ENCODE data around the gene ASIC2. TPM values are rescaled to one million over a fixed set of nuclear protein-coding genes. Genes with fewer than 3 reads are reported as not detected.

The ASIC2 gene
- total and polyA plus RNA-seq, 9 of the 15 experiments (the other 6 are each of a cell fraction or from before 2014, with no cell fraction given): not detected

DNA sequence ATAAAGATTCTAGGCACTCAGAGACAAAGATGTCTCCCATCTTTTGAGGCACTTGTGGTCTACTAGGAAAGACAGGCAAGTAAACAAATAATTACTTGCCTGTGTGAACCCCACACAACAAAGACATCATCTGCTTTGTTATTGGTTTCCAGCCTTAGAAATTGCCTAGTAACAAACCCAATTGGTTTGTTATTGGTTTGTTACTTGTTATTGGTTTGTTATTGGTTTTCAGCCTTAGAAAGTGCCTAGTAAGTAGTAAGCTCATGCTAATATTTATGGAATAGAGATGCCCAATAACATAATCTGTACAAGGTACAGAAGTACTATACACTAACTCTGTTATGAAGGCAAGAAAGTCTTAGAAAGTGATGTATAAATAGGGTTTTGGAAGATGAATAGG lies 67.1 kb downstream of the ASIC2 start:
- POLR2A ChIA-PET: no interaction called here
- DNase-seq (ENCODE audit: extremely low read depth in 1 of 4, low spot score in 3 of 4): no peak
- Histone ChIP-seq H3K27me3 (ENCODE audit: control insufficient read depth in 2 of 2, insufficient read depth in 2 of 2, low read length in 2 of 2) (no peaks in the 10 kb centered on the region; a peak in 2 of 5 replicates), H3K4me1 (replicated peaks in 1 of 2; ENCODE audit: control insufficient read depth in 2 of 2, insufficient read depth in 2 of 2, low read length in 2 of 2) (no peaks in the 10 kb centered on the region), H3K36me3 (ENCODE audit: control insufficient read depth, insufficient read depth, low read length) (no peaks in the 10 kb centered on the region), H3K9me1 (ENCODE audit: control insufficient read depth, insufficient read depth, low read length) (no peaks in the 10 kb centered on the region), H3K4me2 (ENCODE audit: insufficient read depth, low read length) (no peak overlapping the region), H3K27ac (ENCODE audit: extremely low read depth, low read depth, low read length) (no peak overlapping the region), H2AFZ (ENCODE audit: low read depth, low read length) (no peak overlapping the region), H3K9ac (ENCODE audit: insufficient read depth in 1 of 2, low read depth in 2 of 2, low read length in 2 of 2) (no peak overlapping the region), H3K4me3 (no peak overlapping the region), H3K79me2 (ENCODE audit: control insufficient read depth, insufficient read depth, low read length) (no peaks in the 10 kb centered on the region), H4K20me1 (replicated peaks; ENCODE audit: control insufficient read depth, insufficient read depth, low read length) (no peaks in the 10 kb centered on the region), H3K9me3 (replicated peaks; ENCODE audit: control insufficient read depth, insufficient read depth, low read depth, low read length) (no peaks in the 10 kb centered on the region)
- no TSS peak for BruUV-seq (replicated peaks)
- in situ Hi-C loops (cut with MboI) (no loop called here), intact Hi-C loops (cut with micrococcal nuclease) (no loop called here)
- no peak for ATAC-seq
- CTCF ChIA-PET (ENCODE audit: low intra/inter-chr PET ratio): no interaction called here
- FAIRE-seq: no peak
- TF ChIP-seq ZNF668 (CRISPR knock-in tag; IDR thresholded peaks at IDR 0.05) (no peak), HDAC2 (IDR thresholded peaks at IDR 0.05) (no peak), EP400 (IDR thresholded peaks at IDR 0.05) (no peak), ZFP1 (CRISPR knock-in tag; IDR thresholded peaks at IDR 0.05) (no peak), SRSF9 (IDR thresholded peaks at IDR 0.05; ENCODE audit: borderline replicate concordance, low read depth, low read length) (no peak), SUPT5H (IDR thresholded peaks at IDR 0.05) (no peak), PPARD (CRISPR knock-in tag; IDR thresholded peaks at IDR 0.05) (no peak), SPI1 (IDR thresholded peaks at IDR 0.05; ENCODE audit: borderline replicate concordance, low read depth, low read length) (no peak), ZZZ3 (IDR thresholded peaks at IDR 0.05) (no peak), MXD1 (CRISPR knock-in tag; IDR thresholded peaks at IDR 0.05; ENCODE audit: borderline replicate concordance, poor library complexity, severe bottlenecking) (no peak), NR4A1 (CRISPR knock-in tag; IDR thresholded peaks at IDR 0.05) (no peak), NR4A1 (tag; IDR thresholded peaks at IDR 0.05) (no peak), KDM2B (CRISPR knock-in tag; IDR thresholded peaks at IDR 0.05) (no peak), TAF7 (tag; IDR thresholded peaks at IDR 0.05) (no peak)
- TF ChIP-seq, protein P1, sequence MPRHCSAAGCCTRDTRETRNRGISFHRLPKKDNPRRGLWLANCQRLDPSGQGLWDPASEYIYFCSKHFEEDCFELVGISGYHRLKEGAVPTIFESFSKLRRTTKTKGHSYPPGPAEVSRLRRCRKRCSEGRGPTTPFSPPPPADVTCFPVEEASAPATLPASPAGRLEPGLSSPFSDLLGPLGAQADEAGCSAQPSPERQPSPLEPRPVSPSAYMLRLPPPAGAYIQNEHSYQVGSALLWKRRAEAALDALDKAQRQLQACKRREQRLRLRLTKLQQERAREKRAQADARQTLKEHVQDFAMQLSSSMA (CRISPR knock-in tag; IDR thresholded peaks at IDR 0.05): no peak
- TF ChIP-seq, protein P2, sequence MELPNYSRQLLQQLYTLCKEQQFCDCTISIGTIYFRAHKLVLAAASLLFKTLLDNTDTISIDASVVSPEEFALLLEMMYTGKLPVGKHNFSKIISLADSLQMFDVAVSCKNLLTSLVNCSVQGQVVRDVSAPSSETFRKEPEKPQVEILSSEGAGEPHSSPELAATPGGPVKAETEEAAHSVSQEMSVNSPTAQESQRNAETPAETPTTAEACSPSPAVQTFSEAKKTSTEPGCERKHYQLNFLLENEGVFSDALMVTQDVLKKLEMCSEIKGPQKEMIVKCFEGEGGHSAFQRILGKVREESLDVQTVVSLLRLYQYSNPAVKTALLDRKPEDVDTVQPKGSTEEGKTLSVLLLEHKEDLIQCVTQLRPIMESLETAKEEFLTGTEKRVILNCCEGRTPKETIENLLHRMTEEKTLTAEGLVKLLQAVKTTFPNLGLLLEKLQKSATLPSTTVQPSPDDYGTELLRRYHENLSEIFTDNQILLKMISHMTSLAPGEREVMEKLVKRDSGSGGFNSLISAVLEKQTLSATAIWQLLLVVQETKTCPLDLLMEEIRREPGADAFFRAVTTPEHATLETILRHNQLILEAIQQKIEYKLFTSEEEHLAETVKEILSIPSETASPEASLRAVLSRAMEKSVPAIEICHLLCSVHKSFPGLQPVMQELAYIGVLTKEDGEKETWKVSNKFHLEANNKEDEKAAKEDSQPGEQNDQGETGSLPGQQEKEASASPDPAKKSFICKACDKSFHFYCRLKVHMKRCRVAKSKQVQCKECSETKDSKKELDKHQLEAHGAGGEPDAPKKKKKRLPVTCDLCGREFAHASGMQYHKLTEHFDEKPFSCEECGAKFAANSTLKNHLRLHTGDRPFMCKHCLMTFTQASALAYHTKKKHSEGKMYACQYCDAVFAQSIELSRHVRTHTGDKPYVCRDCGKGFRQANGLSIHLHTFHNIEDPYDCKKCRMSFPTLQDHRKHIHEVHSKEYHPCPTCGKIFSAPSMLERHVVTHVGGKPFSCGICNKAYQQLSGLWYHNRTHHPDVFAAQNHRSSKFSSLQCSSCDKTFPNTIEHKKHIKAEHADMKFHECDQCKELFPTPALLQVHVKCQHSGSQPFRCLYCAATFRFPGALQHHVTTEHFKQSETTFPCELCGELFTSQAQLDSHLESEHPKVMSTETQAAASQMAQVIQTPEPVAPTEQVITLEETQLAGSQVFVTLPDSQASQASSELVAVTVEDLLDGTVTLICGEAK (IDR thresholded peaks at IDR 0.05): no peak
- TF ChIP-seq, protein P2 (CRISPR knock-in tag; IDR thresholded peaks at IDR 0.05): no peak
